ENCODE data around the gene RSKR.

- TF ChIP-seq POLR2A (IDR thresholded peaks at IDR 0.05): no peak
- TF ChIP-seq CTCF (IDR thresholded peaks at IDR 0.05): no peak
- TF ChIP-seq POLR2AphosphoS5 (IDR thresholded peaks at IDR 0.05): no peak
- no peak for TF ChIP-seq EP300 (IDR thresholded peaks at IDR 0.05)
Observed at GRCh38 chr17:28645576-28645939, 31.6 kb upstream of the RSKR start.
